HG02571 (cell line): ENCODE data around the gene TMEM11.
"Not testable (repeated sequence)": the region's sequence is repeated elsewhere in the genome, so short reads cannot be mapped to it uniquely, and the experiment has no call there.

Experiments used
- ATAC-seq: cut with Tn5 transposase; IDR thresholded peaks from one replicate; pipeline ENCODE4 v1.9.1; 2021; ENCODE audit warnings: mild to moderate bottlenecking, moderate library complexity; ENCODE audit not compliant: unreplicated experiment

TMEM11 gene

GRCh38 chr17:21242780-21243515 lies 29.0 kb upstream of the TMEM11 start:
- ATAC-seq, result no peak

GRCh38 chr17:21242026-21242697 lies 28.2 kb upstream of the TMEM11 start:
- ATAC-seq, result no peak

GRCh38 chr17:21241564-21241963 lies 27.6 kb upstream of the TMEM11 start:
- ATAC-seq, result no peak

- ATAC-seq, result no peak
These were observed 26.6 kb upstream of the TMEM11 start for GRCh38 chr17:21240369-21241055.

- ATAC-seq, result no peak
These were observed 25.9 kb upstream of the TMEM11 start for GRCh38 chr17:21239680-21240368.

- ATAC-seq, result no peak
These were observed 22.0 kb upstream of the TMEM11 start for GRCh38 chr17:21235921-21236320.

GRCh38 chr17:21233581-21234347 lies 19.8 kb upstream of the TMEM11 start:
- no peak for ATAC-seq

GRCh38 chr17:21232033-21232749 lies 18.2 kb upstream of the TMEM11 start:
- ATAC-seq, result no peak

- no peak for ATAC-seq
These were observed 17.6 kb upstream of the TMEM11 start for GRCh38 chr17:21231533-21231932.

GRCh38 chr17:21228845-21229244 lies 14.9 kb upstream of the TMEM11 start:
- no peak for ATAC-seq

- no peak for ATAC-seq
These were observed 14.2 kb upstream of the TMEM11 start for GRCh38 chr17:21228111-21228510.

GRCh38 chr17:21227277-21227676 lies 13.3 kb upstream of the TMEM11 start:
- ATAC-seq, result not testable (repeated sequence)

GRCh38 chr17:21223086-21223485 lies 9.1 kb upstream of the TMEM11 start:
- no peak for ATAC-seq

- no peak for ATAC-seq
These were observed 4.9 kb upstream of the TMEM11 start for GRCh38 chr17:21218831-21219380.

GRCh38 chr17:21218101-21218500 lies 4.1 kb upstream of the TMEM11 start:
- no peak for ATAC-seq

- no peak for ATAC-seq
These were observed 3.4 kb upstream of the TMEM11 start for GRCh38 chr17:21217346-21217745.

GRCh38 chr17:21215935-21216334 lies 2.0 kb upstream of the TMEM11 start:
- no peak for ATAC-seq

GRCh38 chr17:21214777-21215541 lies 998 bp upstream of the TMEM11 start:
- peak; percentile 0 for ATAC-seq

- ATAC-seq, result peak; percentile 19
These were observed 335 bp downstream of the TMEM11 start for GRCh38 chr17:21213638-21214014.
